ENCODE measurements around the gene NUMA1.
A peak's percentile ranks its signal among the peaks of the same experiment; 100 is the strongest.

NUMA1 gene

GRCh38 chr11:72102631-72102945 is 22.2 kb upstream of the NUMA1 start:
- DNase-seq, result no peak

- DNase-seq, result no peak
These were observed 21.8 kb upstream of the NUMA1 start for GRCh38 chr11:72102162-72102561.

- no peak for DNase-seq
These were observed 20.1 kb upstream of the NUMA1 start for GRCh38 chr11:72100462-72100861.

GRCh38 chr11:72100009-72100408 is 19.7 kb upstream of the NUMA1 start:
- no peak for DNase-seq

GRCh38 chr11:72098741-72099140 is 18.4 kb upstream of the NUMA1 start:
- no peak for DNase-seq

GRCh38 chr11:72091292-72091691 is 10.9 kb upstream of the NUMA1 start:
- DNase-seq, result peak; percentile 19 to 62 (median 49)

GRCh38 chr11:72088076-72088808 is 7.9 kb upstream of the NUMA1 start:
- no peak for DNase-seq

GRCh38 chr11:72085621-72086351 is 5.4 kb upstream of the NUMA1 start:
- DNase-seq, result no peak

GRCh38 chr11:72084965-72085364 is 4.6 kb upstream of the NUMA1 start:
- no peak for DNase-seq

GRCh38 chr11:72084076-72084475 is 3.7 kb upstream of the NUMA1 start:
- no peak for DNase-seq

GRCh38 chr11:72083414-72083813 is 3.1 kb upstream of the NUMA1 start:
- no peak for DNase-seq

GRCh38 chr11:72081821-72082453 is 1.6 kb upstream of the NUMA1 start:
- no peak for DNase-seq

GRCh38 chr11:72081184-72081644 is 872 bp upstream of the NUMA1 start:
- DNase-seq, result no peak

- DNase-seq, result peak in 4 of 5 donors; percentile 7 to 35 (median 12)
These were observed 470 bp downstream of the NUMA1 start for GRCh38 chr11:72079819-72080325.

GRCh38 chr11:72078477-72078876 is 1.9 kb downstream of the NUMA1 start:
- DNase-seq, result no peak

GRCh38 chr11:72075756-72076155 is 4.6 kb downstream of the NUMA1 start:
- DNase-seq, result no peak

- DNase-seq, result no peak
These were observed 5.2 kb downstream of the NUMA1 start for GRCh38 chr11:72075109-72075508.

GRCh38 chr11:72072348-72072747 is 8.0 kb downstream of the NUMA1 start:
- peak in 1 of 5 donors; percentile 26 for DNase-seq

GRCh38 chr11:72070491-72070890 is 9.9 kb downstream of the NUMA1 start:
- no peak for DNase-seq

GRCh38 chr11:72069787-72070251 is 10.5 kb downstream of the NUMA1 start:
- no peak for DNase-seq

- no peak for DNase-seq
These were observed 11.1 kb downstream of the NUMA1 start for GRCh38 chr11:72069200-72069599.

GRCh38 chr11:72067676-72068075 is 12.7 kb downstream of the NUMA1 start:
- no peak for DNase-seq

- DNase-seq, result no peak
These were observed 13.1 kb downstream of the NUMA1 start for GRCh38 chr11:72067266-72067665.

GRCh38 chr11:72066855-72067254 is 13.5 kb downstream of the NUMA1 start:
- DNase-seq, result no peak

Measured in T-helper 1 cell (primary cell).